ENCODE data around the gene YIPF3. TPM values are rescaled to one million over a fixed set of nuclear protein-coding genes. Genes with fewer than 3 reads are reported as not detected.

The YIPF3 gene
- polyA plus RNA-seq, 1 of the 3 experiments (the other 2 are of a cell fraction) = 219 TPM

- TF ChIP-seq CTCF (IDR thresholded peaks at IDR 0.05) (no peak), TCF12 (IDR thresholded peaks at IDR 0.05) (no peak), YY1 (IDR thresholded peaks at IDR 0.05; ENCODE audit: low read depth) (0 out of 2 replicates have a peak, but pooled peaks have one; percentile 59), REST (IDR thresholded peaks at IDR 0.05; ENCODE audit: low read depth, low read length) (no peak), SIN3A (IDR thresholded peaks at IDR 0.05; ENCODE audit: borderline replicate concordance, low read depth, low read length) (no peak; the same call in 1 of the 2 replicates), MAX (IDR thresholded peaks at IDR 0.05; ENCODE audit: low read depth) (0 out of 2 replicates have a peak, but pooled peaks have one; percentile 33), RFX5 (IDR thresholded peaks at IDR 0.05; ENCODE audit: low read length) (peak; percentile 98), RXRA (IDR thresholded peaks at IDR 0.05; ENCODE audit: borderline replicate concordance, low read depth) (no peak), PBX3 (IDR thresholded peaks at IDR 0.05) (peak; percentile 19; the same call in 1 of the 2 replicates), POLR2AphosphoS5 (IDR thresholded peaks at IDR 0.05; ENCODE audit: low read depth, low read length) (peak; percentile 46; the same call in 1 of the 2 replicates), CHD2 (IDR thresholded peaks at IDR 0.05; ENCODE audit: low read length, partially characterized antibody) (peak; percentile 73)
Observed at GRCh38 chr6:43509984-43510826, 6.5 kb downstream of the YIPF3 start, which contains the start of gene LRRC73 (continued).

All from SK-N-SH (cell line).